Fibroblast of villous mesenchyme (primary cell): Measurements from ENCODE around the gene FARP2. TPM values are rescaled to one million over a fixed set of nuclear protein-coding genes. Genes with fewer than 3 reads are reported as not detected.
"Not testable (repeated sequence)": the region's sequence is repeated elsewhere in the genome, so short reads cannot be mapped to it uniquely, and the experiment has no call there.

ENCODE experiments used
- DNase-seq: peaks from one replicate; pipeline ENCODE4 v3.0.0-alpha.2; 2010; ENCODE audit warnings: low read depth
- H3K4me3 ChIP-seq: 2 replicates; pipeline ENCODE4 v1.5.1; 2011; ENCODE audit warnings: low read depth, mild to moderate bottlenecking, low read length
- total RNA-seq: library from RNA; depleted of rRNA; stranded (reverse); fragments of >200 nt; gene quantifications from 2 replicates; pipeline ENCODE4 v1.2.3, GENCODE V29; 2012
- TF ChIP-seq, protein P1 (sequence below): IDR thresholded peaks from 2 replicates; pipeline ENCODE4 v1.5.1; 2012; ENCODE audit warnings: low read depth, mild to moderate bottlenecking, low read length; ENCODE audit not compliant: insufficient read depth

Gene FARP2
- total RNA-seq, 1 donor = 37.6 TPM

DNA sequence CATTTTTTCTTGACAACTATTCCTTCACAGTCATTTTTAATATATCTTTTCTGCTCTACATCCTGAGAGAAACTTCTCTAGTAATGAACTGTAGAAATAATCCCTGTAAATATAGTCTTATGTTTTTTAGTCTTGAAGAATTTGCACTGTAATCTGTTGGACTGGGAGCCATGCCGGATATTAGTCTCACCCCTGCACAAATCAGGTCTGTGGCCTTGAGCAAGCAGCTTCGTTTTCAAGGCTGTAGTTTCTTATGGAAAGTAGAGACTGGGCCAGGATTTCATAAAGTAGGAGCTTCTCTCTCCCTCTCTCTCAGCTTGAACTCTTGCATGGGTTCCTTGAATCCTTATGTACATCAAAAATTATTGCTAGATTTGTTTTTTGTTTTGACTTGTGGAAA is 8.7 kb downstream of the FARP2 start:
- no peak for DNase-seq
- no peak overlapping the region for H3K4me3 ChIP-seq
- TF ChIP-seq, protein P1, sequence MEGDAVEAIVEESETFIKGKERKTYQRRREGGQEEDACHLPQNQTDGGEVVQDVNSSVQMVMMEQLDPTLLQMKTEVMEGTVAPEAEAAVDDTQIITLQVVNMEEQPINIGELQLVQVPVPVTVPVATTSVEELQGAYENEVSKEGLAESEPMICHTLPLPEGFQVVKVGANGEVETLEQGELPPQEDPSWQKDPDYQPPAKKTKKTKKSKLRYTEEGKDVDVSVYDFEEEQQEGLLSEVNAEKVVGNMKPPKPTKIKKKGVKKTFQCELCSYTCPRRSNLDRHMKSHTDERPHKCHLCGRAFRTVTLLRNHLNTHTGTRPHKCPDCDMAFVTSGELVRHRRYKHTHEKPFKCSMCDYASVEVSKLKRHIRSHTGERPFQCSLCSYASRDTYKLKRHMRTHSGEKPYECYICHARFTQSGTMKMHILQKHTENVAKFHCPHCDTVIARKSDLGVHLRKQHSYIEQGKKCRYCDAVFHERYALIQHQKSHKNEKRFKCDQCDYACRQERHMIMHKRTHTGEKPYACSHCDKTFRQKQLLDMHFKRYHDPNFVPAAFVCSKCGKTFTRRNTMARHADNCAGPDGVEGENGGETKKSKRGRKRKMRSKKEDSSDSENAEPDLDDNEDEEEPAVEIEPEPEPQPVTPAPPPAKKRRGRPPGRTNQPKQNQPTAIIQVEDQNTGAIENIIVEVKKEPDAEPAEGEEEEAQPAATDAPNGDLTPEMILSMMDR = no peak

DNA sequence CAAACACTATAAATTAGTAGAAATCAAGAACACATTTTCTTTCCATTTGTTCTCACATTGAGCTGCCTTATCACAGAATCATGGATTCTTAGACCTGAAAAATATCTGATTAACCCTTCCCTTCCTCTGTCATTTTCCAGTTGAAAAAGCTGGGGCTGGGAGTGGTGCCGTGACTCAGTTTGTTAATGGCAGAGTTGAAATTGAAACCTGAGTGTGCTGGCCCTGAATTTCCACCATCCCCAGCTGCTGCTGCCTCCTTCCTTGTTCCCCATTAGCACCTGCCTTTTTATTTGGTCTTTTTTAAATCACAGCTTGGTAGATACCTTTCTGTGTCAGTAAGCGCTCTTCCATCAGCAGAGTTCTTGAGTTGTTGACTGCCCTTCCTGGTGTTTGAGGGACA is 10.6 kb downstream of the FARP2 start:
- DNase-seq = no peak
- TF ChIP-seq, protein P1 = no peak
- H3K4me3 ChIP-seq = no peak overlapping the region

DNA sequence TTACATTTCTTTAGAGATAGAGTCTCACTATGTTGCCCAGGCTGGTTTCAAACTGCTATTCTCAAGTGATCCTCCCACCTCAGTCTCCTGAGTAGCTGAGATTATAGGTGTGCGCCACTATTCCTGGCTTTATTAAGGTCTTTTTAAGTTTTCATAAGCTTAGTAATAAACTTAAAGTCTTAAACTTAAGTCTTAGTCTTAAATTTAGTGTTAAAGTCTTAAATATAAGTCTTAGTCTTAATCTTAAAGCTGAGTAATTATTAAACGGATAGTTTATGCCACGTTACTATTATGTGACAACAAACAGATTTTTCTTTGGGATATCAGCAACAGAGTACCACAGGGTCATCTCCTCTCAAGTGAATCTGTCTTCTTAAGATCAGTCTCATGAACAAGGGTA is 12.6 kb downstream of the FARP2 start:
- TF ChIP-seq, protein P1 = no peak
- no peak for DNase-seq

DNA sequence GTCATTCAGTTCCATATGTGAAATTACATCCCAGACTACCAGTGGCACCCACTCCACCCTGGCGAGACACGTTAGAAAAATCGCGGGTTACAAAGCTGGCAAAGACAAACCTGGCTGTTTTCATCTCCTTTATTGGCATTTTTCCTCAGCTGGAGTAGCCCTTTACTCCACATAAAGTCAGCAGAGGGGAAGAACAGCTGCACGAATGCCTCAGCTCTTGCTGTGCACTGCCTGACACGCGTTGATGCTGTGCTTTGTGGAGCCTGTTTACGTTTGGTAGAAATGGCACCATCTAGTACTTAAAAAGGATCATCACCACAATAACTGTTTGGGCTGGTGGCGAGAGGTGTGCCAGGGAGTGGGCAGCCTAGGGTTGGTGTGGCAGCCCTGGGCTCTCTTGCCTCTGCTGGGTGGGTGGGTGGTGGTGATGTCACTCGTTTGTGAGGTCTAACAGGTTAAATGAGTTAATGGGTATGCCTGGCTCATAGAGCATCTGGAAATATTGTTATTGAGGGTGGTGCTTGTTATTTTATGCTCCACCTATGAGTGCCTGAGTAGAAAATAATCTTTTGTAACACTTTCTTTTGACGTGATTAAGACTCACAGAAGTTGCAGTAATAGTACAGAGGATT is 16.4 kb downstream of the FARP2 start:
- no peak for DNase-seq
- TF ChIP-seq, protein P1 = no peak
- H3K4me3 ChIP-seq = no peak overlapping the region

More for the DNA sequence above, 12.6 kb downstream of the FARP2 start:
- no peak overlapping the region for H3K4me3 ChIP-seq

DNA sequence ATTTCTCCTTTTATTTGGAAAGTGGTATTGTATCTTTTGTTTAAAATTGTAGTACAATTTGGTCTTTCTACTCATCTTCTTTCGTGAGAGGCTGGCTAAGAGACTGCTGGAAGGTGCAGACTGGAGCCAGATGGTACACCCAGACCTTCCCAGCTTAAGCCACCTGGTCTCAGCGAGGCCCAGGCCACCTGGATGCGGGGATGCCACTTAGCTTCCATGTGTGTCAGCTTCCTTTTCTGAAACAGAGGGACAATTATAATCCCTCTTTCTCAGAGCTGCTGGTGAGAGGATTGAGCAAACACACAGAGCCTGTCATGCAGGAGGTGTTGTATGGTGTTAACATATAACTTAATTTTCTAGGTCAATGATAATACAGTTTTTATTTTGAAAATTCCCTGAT is 17.4 kb downstream of the FARP2 start:
- no peak for DNase-seq
- TF ChIP-seq, protein P1 = no peak

DNA sequence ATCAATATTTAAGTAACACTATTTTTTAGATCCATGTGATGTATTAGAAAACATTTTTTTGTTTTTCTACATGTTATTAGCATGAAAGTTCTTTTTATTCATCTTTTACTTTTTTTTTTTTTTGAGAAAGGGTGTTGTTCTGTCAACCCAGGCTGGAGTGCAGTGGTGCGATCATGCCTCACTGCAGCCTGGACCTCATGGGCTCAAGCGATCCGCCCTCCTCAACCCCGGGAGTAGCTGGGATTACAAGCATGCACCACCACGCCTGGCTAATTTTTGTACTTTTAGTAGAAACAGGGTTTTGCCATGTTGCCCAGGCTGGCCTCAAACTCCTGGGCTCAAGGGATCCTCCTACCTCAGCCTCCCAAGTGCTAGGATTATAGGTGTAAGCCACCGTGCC is 17.8 kb downstream of the FARP2 start:
- not testable (repeated sequence) for H3K4me3 ChIP-seq, DNase-seq

More for the DNA sequence above, 17.4 kb downstream of the FARP2 start:
- no peak overlapping the region for H3K4me3 ChIP-seq

DNA sequence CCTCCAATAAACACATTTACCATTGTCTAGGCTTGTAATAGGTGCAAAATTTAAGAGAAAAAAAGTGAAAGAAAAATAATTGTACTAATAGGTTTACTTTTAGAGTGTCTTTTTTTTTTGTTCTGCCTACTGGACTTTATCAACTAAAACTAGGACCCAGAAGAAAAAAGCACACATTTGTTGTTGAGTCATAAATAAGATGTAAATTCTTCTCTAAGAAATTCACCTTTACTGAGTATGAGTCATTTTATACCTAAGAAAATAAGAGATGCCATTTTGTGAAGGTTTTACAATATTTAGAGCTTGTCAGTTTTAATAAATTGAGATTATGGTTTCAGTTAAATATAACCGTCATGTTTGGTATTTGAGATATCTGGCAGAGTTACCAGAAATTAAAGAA is 19.2 kb downstream of the FARP2 start:
- TF ChIP-seq, protein P1 = no peak
- no peak for DNase-seq
- H3K4me3 ChIP-seq = no peak overlapping the region
